ENCODE data around the gene PIGH.

- no peak for TF ChIP-seq CTCF (IDR thresholded peaks at IDR 0.05)
- no peak for TF ChIP-seq POLR2A (IDR thresholded peaks at IDR 0.05)
Observed at GRCh38 chr14:67584978-67585377, 15.1 kb downstream of the PIGH start.
